Subcutaneous adipose tissue (tissue), 4 donors: ENCODE data around the gene ASB2. TPM values are rescaled to one million over a fixed set of nuclear protein-coding genes. Genes with fewer than 3 reads are reported as not detected.

Experiments used
- total RNA-seq, 4 donors: library from RNA; depleted of rRNA; stranded (reverse); fragments of >200 nt; gene quantifications; one replicate each; pipeline ENCODE4 v1.1.0, GENCODE V29; 2016
- TF ChIP-seq, protein P1 (sequence below): fragments of 450-650 bp; IDR thresholded peaks from one replicate; pipeline ENCODE4 v1.5.1; 2016; ENCODE audit warnings: low read depth, mild to moderate bottlenecking, control low read depth, antibody characterized with exemption, moderate library complexity

The ASB2 gene
- total RNA-seq, 4 donors from 2014 or later, result 0.34 TPM; not detected in 3

DNA sequence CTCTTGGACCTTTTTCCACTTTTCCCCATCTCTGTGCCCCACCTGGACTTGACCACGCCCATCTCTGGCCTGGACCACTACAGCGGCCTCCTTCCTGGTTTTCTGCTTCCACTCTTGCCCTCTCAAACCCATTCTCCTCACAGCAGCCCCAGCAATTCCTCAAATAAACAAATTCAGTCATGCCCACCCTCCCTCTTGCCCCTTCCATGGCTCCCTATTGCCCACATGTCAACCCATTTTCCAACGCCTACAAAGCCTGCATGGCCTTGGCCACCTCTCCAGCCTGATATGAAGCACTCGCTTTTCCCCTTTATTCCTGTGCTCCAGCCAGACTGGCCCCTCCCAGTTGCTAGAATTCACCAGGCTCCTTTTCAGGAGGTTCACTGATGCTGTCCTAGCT is 43.9 kb upstream of the ASB2 start:
- TF ChIP-seq, protein P1, sequence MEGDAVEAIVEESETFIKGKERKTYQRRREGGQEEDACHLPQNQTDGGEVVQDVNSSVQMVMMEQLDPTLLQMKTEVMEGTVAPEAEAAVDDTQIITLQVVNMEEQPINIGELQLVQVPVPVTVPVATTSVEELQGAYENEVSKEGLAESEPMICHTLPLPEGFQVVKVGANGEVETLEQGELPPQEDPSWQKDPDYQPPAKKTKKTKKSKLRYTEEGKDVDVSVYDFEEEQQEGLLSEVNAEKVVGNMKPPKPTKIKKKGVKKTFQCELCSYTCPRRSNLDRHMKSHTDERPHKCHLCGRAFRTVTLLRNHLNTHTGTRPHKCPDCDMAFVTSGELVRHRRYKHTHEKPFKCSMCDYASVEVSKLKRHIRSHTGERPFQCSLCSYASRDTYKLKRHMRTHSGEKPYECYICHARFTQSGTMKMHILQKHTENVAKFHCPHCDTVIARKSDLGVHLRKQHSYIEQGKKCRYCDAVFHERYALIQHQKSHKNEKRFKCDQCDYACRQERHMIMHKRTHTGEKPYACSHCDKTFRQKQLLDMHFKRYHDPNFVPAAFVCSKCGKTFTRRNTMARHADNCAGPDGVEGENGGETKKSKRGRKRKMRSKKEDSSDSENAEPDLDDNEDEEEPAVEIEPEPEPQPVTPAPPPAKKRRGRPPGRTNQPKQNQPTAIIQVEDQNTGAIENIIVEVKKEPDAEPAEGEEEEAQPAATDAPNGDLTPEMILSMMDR, result no peak

DNA sequence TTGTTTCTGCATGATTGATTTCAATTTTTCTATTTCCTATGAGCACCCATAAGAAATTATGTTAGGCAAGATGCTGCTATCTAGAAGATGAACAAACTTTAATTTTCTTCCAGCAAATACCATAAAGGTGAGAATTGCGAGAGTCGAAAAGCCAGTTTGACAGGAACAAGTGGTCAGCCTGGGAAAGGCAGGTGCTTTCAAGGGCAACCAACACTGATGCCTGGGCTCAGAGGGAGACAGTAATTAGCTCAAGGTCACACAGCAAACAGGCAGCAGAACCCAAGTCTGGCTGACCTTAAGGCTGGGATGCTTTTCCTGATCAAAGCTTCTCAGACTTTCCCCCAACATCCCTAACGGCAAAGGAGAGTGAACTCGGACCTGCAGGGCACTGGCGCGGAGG is 43.0 kb upstream of the ASB2 start:
- TF ChIP-seq, protein P1, result no peak

GRCh38 chr14:94018308-94018707 is 41.9 kb upstream of the ASB2 start:
- TF ChIP-seq, protein P1, result no peak

- TF ChIP-seq, protein P1, result no peak
These were observed 40.1 kb upstream of the ASB2 start for GRCh38 chr14:94016446-94016976.

DNA sequence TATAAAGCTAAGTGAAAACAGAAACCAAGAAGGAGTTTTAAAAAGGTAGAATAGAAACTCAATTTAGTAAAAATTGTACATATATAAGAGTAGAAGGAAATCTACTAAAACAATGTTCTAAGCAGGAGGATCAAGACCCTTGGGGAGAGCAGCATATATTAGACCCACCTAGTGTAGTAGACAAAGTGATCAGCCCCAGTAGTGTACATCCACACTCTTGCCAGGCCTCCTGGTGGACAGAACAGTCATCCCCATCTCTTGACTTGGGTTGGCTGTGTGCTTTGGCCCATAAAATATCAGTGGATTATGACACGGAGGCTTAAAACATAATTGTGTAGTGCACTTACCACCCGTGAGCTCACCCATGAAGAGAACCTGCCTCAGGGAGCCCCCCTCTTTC is 38.9 kb upstream of the ASB2 start:
- TF ChIP-seq, protein P1, result no peak

DNA sequence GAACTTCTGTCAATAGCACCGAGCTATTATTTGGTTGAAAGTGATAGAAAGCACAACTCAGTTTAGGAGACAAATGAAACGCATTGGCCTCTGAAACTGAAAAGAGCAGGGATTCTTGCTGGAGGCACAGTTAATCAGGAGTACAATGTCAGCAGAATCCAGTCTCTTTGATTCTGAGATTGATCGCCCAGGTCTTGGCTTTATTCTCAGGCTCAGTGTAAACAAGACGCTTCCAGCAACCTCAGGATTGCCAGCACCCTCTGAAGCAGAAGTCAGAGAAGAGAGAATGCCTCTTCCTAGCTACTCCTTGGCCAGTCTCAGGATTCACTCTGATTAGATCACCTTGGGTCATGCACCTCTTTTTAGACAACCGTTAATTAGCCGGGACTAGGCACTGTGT is 38.0 kb upstream of the ASB2 start:
- TF ChIP-seq, protein P1, result no peak

GRCh38 chr14:94011795-94012194 is 35.4 kb upstream of the ASB2 start:
- TF ChIP-seq, protein P1, result no peak
